Astrocyte (in vitro differentiated cells and primary cell): ENCODE results near the gene POMGNT1. TPM values are rescaled to one million over a fixed set of nuclear protein-coding genes. Genes with fewer than 3 reads are reported as not detected.
A peak's percentile ranks its signal among the peaks of the same experiment; 100 is the strongest.

Experiments used
- DNase-seq: peaks from one replicate; pipeline ENCODE4 v3.0.0-alpha.2; 2010; ENCODE audit warnings: low read depth
- FAIRE-seq: peaks from 2 replicates; lab custom pipeline; 2011; peaks lifted over from hg19 to GRCh38; lab: Jason Lieb, UNC
- H2AFZ ChIP-seq: 2 replicates; pipeline ENCODE4 v1.6.0; 2012; ENCODE audit warnings: low read depth, low read length, inconsistent platforms
- H3K27ac ChIP-seq: 2 replicates; pipeline ENCODE4 v1.5.1; 2011; ENCODE audit warnings: low read depth, low read length, inconsistent platforms
- H3K27me3 ChIP-seq: 2 replicates; pipeline ENCODE4 v1.6.0; 2011; ENCODE audit warnings: low read length, inconsistent platforms; ENCODE audit not compliant: insufficient read depth
- H3K36me3 ChIP-seq: 2 replicates; pipeline ENCODE4 v1.5.1; 2011; ENCODE audit warnings: low read length, inconsistent platforms; ENCODE audit not compliant: insufficient read depth
- H3K4me1 ChIP-seq: 2 replicates; pipeline ENCODE4 v1.5.1; 2011; ENCODE audit warnings: low read length, inconsistent platforms; ENCODE audit not compliant: insufficient read depth
- H3K4me2 ChIP-seq: 2 replicates; pipeline ENCODE4 v1.6.0; 2012; ENCODE audit warnings: low read length, inconsistent platforms
- H3K4me3 ChIP-seq: 2 replicates; pipeline ENCODE4 v1.5.1; 2011; ENCODE audit warnings: low read depth, mild to moderate bottlenecking, low read length, inconsistent platforms; ENCODE audit not compliant: insufficient read depth
- H3K79me2 ChIP-seq: 2 replicates; pipeline ENCODE4 v1.6.0; 2012; ENCODE audit warnings: mild to moderate bottlenecking, low read length, inconsistent platforms; ENCODE audit not compliant: insufficient read depth
- H3K9ac ChIP-seq: 2 replicates; pipeline ENCODE4 v1.6.0; 2012; ENCODE audit warnings: mild to moderate bottlenecking, low read length, inconsistent platforms
- H3K9me3 ChIP-seq: 2 replicates; pipeline ENCODE4 v1.5.1; 2012; ENCODE audit warnings: low read depth, mild to moderate bottlenecking, low read length, inconsistent platforms; ENCODE audit not compliant: insufficient read depth
- H4K20me1 ChIP-seq: 2 replicates; pipeline ENCODE4 v1.6.0; 2012; ENCODE audit warnings: low read length, inconsistent platforms; ENCODE audit not compliant: insufficient read depth
- H3K27ac Mint-ChIP-seq: one replicate; pipeline ENCODE4 v1.8.0; 2021; ENCODE audit warnings: mild to moderate bottlenecking, mixed read lengths; ENCODE audit not compliant: unreplicated experiment
- H3K27me3 Mint-ChIP-seq: one replicate; pipeline ENCODE4 v1.8.0; 2021; ENCODE audit warnings: low read depth, mixed read lengths; ENCODE audit not compliant: unreplicated experiment
- H3K36me3 Mint-ChIP-seq: one replicate; pipeline ENCODE4 v1.8.0; 2021; ENCODE audit warnings: low read depth, mixed read lengths; ENCODE audit not compliant: unreplicated experiment
- H3K4me1 Mint-ChIP-seq: one replicate; pipeline ENCODE4 v1.8.0; 2021; ENCODE audit warnings: low read depth, mixed read lengths; ENCODE audit not compliant: unreplicated experiment
- H3K4me3 Mint-ChIP-seq: one replicate; pipeline ENCODE4 v1.8.0; 2021; ENCODE audit warnings: mild to moderate bottlenecking, moderate library complexity, mixed read lengths; ENCODE audit not compliant: unreplicated experiment
- H3K9me3 Mint-ChIP-seq: one replicate; pipeline ENCODE4 v1.8.0; 2021; ENCODE audit warnings: mild to moderate bottlenecking, mixed read lengths; ENCODE audit not compliant: unreplicated experiment
- EZH2 ChIP-seq: IDR thresholded peaks from 2 replicates; pipeline ENCODE4 v1.6.1; 2012; ENCODE audit warnings: mild to moderate bottlenecking, low read length, inconsistent platforms; ENCODE audit not compliant: insufficient read depth
- total RNA-seq: library from RNA; stranded (reverse); gene quantifications from 2 replicates; pipeline ENCODE4 v1.2.1, GENCODE V29; 2021
- TF ChIP-seq, protein P1 (sequence below): IDR thresholded peaks from 2 replicates; pipeline ENCODE4 v1.5.1; 2011; ENCODE audit warnings: low read depth, mild to moderate bottlenecking, inconsistent platforms, low read length, moderate library complexity; ENCODE audit not compliant: insufficient read depth

Gene POMGNT1
- total RNA-seq, 1 donor from 2014 or later = 55.1 TPM

DNA sequence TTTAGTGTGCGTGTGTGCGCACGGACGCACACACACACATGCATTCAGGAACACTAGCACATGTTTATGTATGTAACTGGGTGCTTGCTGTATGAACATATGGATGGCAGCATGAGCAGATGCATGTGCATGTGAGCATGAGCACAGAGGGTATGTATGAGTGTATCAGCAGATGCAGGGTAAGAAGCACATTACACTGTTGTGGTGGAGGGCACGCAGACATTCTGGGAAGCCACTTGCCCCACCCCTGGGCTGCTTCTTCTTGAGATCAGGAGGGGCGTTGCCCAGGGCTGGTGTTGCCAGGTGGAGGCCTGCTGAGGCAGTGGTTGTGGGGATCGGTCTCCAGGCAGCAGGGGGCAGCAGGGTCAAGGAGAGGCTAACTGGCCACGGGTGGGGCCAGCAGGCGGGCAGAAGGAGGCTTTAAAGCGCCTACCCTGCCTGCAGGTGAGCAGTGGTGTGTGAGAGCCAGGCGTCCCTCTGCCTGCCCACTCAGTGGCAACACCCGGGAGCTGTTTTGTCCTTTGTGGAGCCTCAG lies 18.1 kb downstream of the POMGNT1 start:
- no peak overlapping the region for H3K9ac ChIP-seq
- H3K27ac ChIP-seq = no peak overlapping the region
- no peak overlapping the region for H3K4me2 ChIP-seq
- H3K9me3 ChIP-seq = no peaks in the 10 kb centered on the region
- no peaks in the 10 kb centered on the region for H3K79me2 ChIP-seq
- H3K27ac Mint-ChIP-seq = no peak overlapping the region
- no peak overlapping the region for H3K4me3 ChIP-seq
- no peaks in the 10 kb centered on the region for H4K20me1 ChIP-seq
- H3K27me3 ChIP-seq = no peaks in the 10 kb centered on the region
- no peak overlapping the region for H2AFZ ChIP-seq
- no peak for TF ChIP-seq EZH2
- TF ChIP-seq, protein P1, sequence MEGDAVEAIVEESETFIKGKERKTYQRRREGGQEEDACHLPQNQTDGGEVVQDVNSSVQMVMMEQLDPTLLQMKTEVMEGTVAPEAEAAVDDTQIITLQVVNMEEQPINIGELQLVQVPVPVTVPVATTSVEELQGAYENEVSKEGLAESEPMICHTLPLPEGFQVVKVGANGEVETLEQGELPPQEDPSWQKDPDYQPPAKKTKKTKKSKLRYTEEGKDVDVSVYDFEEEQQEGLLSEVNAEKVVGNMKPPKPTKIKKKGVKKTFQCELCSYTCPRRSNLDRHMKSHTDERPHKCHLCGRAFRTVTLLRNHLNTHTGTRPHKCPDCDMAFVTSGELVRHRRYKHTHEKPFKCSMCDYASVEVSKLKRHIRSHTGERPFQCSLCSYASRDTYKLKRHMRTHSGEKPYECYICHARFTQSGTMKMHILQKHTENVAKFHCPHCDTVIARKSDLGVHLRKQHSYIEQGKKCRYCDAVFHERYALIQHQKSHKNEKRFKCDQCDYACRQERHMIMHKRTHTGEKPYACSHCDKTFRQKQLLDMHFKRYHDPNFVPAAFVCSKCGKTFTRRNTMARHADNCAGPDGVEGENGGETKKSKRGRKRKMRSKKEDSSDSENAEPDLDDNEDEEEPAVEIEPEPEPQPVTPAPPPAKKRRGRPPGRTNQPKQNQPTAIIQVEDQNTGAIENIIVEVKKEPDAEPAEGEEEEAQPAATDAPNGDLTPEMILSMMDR = no peak
- no peak overlapping the region for H3K4me3 Mint-ChIP-seq
- H3K36me3 ChIP-seq = no peaks in the 10 kb centered on the region
- DNase-seq = no peak
- H3K36me3 Mint-ChIP-seq = no peaks in the 10 kb centered on the region
- H3K4me1 ChIP-seq = peaks cover 28% of the 10 kb centered on the region
- H3K4me1 Mint-ChIP-seq = peaks cover 22% of the 10 kb centered on the region
- H3K9me3 Mint-ChIP-seq = no peaks in the 10 kb centered on the region
- no peaks in the 10 kb centered on the region for H3K27me3 Mint-ChIP-seq
- FAIRE-seq = no peak

DNA sequence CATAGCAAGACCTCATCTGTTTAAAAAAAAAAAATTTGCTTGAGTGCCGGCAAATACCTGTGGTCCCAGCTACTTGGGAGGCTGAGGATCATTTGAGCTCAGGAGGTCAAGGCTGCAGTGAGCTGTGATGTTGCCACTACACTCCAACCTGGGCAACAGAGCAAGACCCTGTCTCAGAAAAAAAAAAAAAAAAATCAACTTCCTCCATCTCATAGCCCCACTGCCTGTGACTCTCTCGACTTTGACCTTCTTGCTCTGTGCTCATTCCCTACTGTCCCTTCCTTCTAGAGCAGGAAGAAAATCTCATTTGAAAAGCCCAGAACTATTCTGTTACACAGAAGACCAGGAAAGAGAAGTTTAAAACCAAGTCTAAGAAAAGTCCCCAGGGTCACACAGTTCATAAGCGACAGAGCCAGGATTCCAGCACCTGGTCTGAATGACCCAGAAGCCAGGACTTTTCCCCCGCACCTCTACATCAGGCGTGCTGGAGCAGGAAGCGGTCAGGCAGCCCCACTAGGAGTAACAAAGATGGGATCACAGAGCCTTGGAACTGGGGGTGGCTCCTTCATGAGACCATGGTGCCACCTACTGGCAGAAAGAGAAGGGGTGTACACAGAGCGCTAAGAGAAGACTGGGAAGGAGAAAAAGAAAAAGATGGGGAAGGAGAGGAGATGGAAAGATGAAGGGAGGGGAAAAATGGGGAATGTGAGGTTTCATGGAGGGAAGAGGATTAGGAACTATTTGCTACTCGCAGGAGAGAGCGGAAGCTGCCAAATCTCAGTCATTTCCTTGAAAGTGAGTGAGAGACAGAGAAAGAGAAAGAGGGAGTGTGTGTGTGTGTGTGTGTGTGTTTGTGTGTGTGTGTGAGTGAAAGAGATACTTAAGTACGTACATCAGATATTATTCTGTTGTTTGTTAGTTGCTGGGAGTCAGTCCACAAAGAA lies 18.8 kb downstream of the POMGNT1 start:
- peak overlapping the region; percentile 63 for H3K4me2 ChIP-seq
- H4K20me1 ChIP-seq = no peaks in the 10 kb centered on the region
- DNase-seq (peak; percentile 66), FAIRE-seq (no peak)
- peaks cover 28% of the 10 kb centered on the region for H3K4me1 ChIP-seq
- H3K27ac Mint-ChIP-seq = no peak overlapping the region
- no peaks in the 10 kb centered on the region for H3K27me3 Mint-ChIP-seq
- no peaks in the 10 kb centered on the region for H3K9me3 Mint-ChIP-seq
- H2AFZ ChIP-seq = peak overlapping the region; percentile 61
- no peaks in the 10 kb centered on the region for H3K9me3 ChIP-seq
- H3K27me3 ChIP-seq = no peaks in the 10 kb centered on the region
- H3K4me3 Mint-ChIP-seq = no peak overlapping the region
- H3K4me1 Mint-ChIP-seq = peaks cover 22% of the 10 kb centered on the region
- TF ChIP-seq, protein P1 = peak; percentile 92
- no peak for TF ChIP-seq EZH2
- H3K36me3 ChIP-seq = no peaks in the 10 kb centered on the region
- no peaks in the 10 kb centered on the region for H3K36me3 Mint-ChIP-seq
- no peak overlapping the region for H3K9ac ChIP-seq
- no peaks in the 10 kb centered on the region for H3K79me2 ChIP-seq
- no peak overlapping the region for H3K4me3 ChIP-seq
- H3K27ac ChIP-seq = no peak overlapping the region
